ENCODE measurements around the gene KIAA1755.
"Not testable (repeated sequence)": the region's sequence is repeated elsewhere in the genome, so short reads cannot be mapped to it uniquely, and the experiment has no call there.

KIAA1755 gene

GRCh38 chr20:38252292-38253288 lies 7.9 kb downstream of the KIAA1755 start:
- Histone ChIP-seq H3K14ac (ENCODE audit: low read length in 2 of 2) (no peak overlapping the region), H4K8ac (ENCODE audit: low read length) (peak overlapping the region; percentile 15), H3K9ac (ENCODE audit: low read length) (peak overlapping the region; percentile 39), H3K4ac (ENCODE audit: low read depth in 1 of 2, low read length in 2 of 2) (no peak overlapping the region), H3K36me3 (ENCODE audit: control insufficient read depth in 1 of 2, insufficient read depth in 2 of 2, low read depth in 1 of 2, low read length in 2 of 2) (no peaks in the 10 kb centered on the region), H4K91ac (ENCODE audit: low read length) (peak overlapping the region; percentile 61), H3K9me3 (ENCODE audit: control insufficient read depth, low read length) (no peaks in the 10 kb centered on the region), H2AK5ac (ENCODE audit: low read length, severe bottlenecking) (peak overlapping the region; percentile 3), H3K27ac (ENCODE audit: low read length, poor library complexity, severe bottlenecking) (peak overlapping the region; percentile 50), H2BK5ac (ENCODE audit: low read depth, low read length, poor library complexity, severe bottlenecking) (no peak overlapping the region), H2BK120ac (ENCODE audit: low read depth, low read length) (no peak overlapping the region), H3K23ac (ENCODE audit: low read length in 2 of 2) (no peak overlapping the region), H3K4me1 (ENCODE audit: control insufficient read depth, insufficient read depth, low read depth, low read length) (peaks cover 11% of the 10 kb centered on the region), H3K27me3 (ENCODE audit: control insufficient read depth in 1 of 2, insufficient read depth in 1 of 2, low read length in 2 of 2) (no peaks in the 10 kb centered on the region), H2BK15ac (ENCODE audit: low read depth, poor library complexity, severe bottlenecking) (no peak overlapping the region), H3K4me3 (ENCODE audit: insufficient read depth in 1 of 2, low read depth in 1 of 2, low read length in 2 of 2) (peak overlapping the region in 1 of 2 experiments; percentile 25), H2BK12ac (ENCODE audit: low read length in 2 of 2) (no peak overlapping the region), H3K4me2 (ENCODE audit: low read length, poor library complexity, severe bottlenecking) (no peak overlapping the region), H2AFZ (ENCODE audit: low read depth, low read length) (no peak overlapping the region), H3K79me1 (replicated peaks; ENCODE audit: low read length, poor library complexity, severe bottlenecking) (no peaks in the 10 kb centered on the region), H3K18ac (ENCODE audit: low read depth in 1 of 2, low read length in 2 of 2) (peak overlapping the region in 1 of 2 experiments; percentile 33)
- 65% methylated on average over 18 of the region's 20 CpGs for WGBS
- DNase-seq: no peak

DNA sequence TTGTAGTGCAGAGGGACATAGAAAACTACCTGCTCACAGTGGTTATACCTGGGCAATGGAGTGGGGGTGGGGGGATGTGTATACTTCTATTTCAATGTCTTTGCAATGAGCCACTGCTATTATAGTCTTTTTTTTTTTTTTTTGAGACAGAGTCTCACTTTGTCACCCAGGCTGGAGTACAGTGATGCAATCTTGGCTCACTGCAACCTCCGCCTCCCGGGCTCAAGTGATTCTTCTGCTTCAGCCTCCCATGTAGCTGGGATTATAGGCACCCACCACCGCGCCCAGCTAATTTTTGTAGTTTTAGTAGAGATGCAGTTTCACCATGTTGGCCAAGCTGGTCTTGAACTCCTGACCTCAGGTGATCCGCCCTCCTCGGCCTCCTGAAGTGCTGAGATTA lies 9.1 kb downstream of the KIAA1755 start:
- not testable (repeated sequence) for H3K18ac ChIP-seq (ENCODE audit: low read depth in 1 of 2, low read length in 2 of 2); H2AFZ ChIP-seq (ENCODE audit: low read depth, low read length); H2BK120ac ChIP-seq (ENCODE audit: low read depth, low read length); H2BK5ac ChIP-seq (ENCODE audit: low read depth, low read length, poor library complexity, severe bottlenecking); H2BK15ac ChIP-seq (ENCODE audit: low read depth, poor library complexity, severe bottlenecking); H2AK5ac ChIP-seq (ENCODE audit: low read length, severe bottlenecking); H3K4me2 ChIP-seq (ENCODE audit: low read length, poor library complexity, severe bottlenecking); H4K8ac ChIP-seq (ENCODE audit: low read length); H3K14ac ChIP-seq (ENCODE audit: low read length in 2 of 2); H3K4me3 ChIP-seq (ENCODE audit: insufficient read depth in 1 of 2, low read depth in 1 of 2, low read length in 2 of 2); H3K23ac ChIP-seq (ENCODE audit: low read length in 2 of 2); H3K27ac ChIP-seq (ENCODE audit: low read length, poor library complexity, severe bottlenecking); H2BK12ac ChIP-seq (ENCODE audit: low read length in 2 of 2); H3K79me1 ChIP-seq (replicated peaks; ENCODE audit: low read length, poor library complexity, severe bottlenecking); H3K4ac ChIP-seq (ENCODE audit: low read depth in 1 of 2, low read length in 2 of 2); H3K27me3 ChIP-seq (ENCODE audit: control insufficient read depth in 1 of 2, insufficient read depth in 1 of 2, low read length in 2 of 2); DNase-seq; H4K91ac ChIP-seq (ENCODE audit: low read length); H3K9me3 ChIP-seq (ENCODE audit: control insufficient read depth, low read length); H3K36me3 ChIP-seq (ENCODE audit: control insufficient read depth in 1 of 2, insufficient read depth in 2 of 2, low read depth in 1 of 2, low read length in 2 of 2); H3K9ac ChIP-seq (ENCODE audit: low read length)
- H3K4me1 ChIP-seq (ENCODE audit: control insufficient read depth, insufficient read depth, low read depth, low read length): peaks cover 14% of the 10 kb centered on the region
- WGBS: 93% methylated on average over 6 of the region's 6 CpGs

GRCh38 chr20:38250609-38251008 lies 9.9 kb downstream of the KIAA1755 start:
- whole genome bisulfite sequencing: 78% methylated on average over 3 of the region's 6 CpGs

DNA sequence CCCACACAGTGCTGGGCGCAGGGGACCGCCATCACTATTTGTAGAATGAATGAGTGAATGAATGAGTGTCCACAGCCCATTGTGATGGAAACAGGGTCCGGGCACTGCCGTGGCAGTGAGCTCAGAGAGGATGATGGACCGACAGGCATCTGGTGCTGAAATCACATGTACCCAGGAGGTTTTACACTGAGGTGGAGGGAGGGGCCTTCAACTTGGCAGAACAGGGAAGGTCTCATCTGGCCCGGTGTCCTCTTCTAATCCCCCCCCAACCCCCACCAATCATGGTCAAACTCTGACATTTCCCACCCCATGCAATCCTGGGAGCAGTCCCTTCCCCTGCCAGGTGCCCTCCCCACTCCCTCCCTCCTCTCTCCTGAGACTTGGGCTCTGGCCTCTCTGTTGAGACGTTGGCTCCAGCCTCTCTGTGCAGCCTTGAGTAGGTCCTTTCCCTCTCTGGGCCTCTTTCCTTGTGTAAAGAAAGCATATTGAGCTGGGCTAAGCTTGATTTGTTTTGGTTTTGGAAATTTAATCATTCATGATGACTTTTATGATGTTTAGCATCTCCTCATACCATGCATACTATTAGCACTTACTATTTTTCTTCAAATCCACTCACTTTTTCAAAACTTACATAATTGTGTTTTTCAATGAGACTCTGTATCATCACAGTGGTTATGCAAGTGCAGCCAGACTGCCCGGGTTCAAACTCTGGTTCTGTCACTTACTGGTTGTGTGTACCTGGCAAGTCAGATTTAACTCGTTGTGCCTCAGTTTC lies 10.8 kb downstream of the KIAA1755 start:
- Histone ChIP-seq H3K18ac (ENCODE audit: low read depth in 1 of 2, low read length in 2 of 2) (no peak overlapping the region), H3K4me3 (ENCODE audit: insufficient read depth in 1 of 2, low read depth in 1 of 2, low read length in 2 of 2) (no peak overlapping the region), H4K91ac (ENCODE audit: low read length) (no peak overlapping the region), H3K9ac (ENCODE audit: low read length) (no peak overlapping the region), H2BK5ac (ENCODE audit: low read depth, low read length, poor library complexity, severe bottlenecking) (no peak overlapping the region), H2AFZ (ENCODE audit: low read depth, low read length) (no peak overlapping the region), H3K36me3 (ENCODE audit: control insufficient read depth in 1 of 2, insufficient read depth in 2 of 2, low read depth in 1 of 2, low read length in 2 of 2) (no peaks in the 10 kb centered on the region), H3K4me1 (ENCODE audit: control insufficient read depth, insufficient read depth, low read depth, low read length) (peaks cover 14% of the 10 kb centered on the region), H2BK15ac (ENCODE audit: low read depth, poor library complexity, severe bottlenecking) (no peak overlapping the region), H3K27me3 (ENCODE audit: control insufficient read depth in 1 of 2, insufficient read depth in 1 of 2, low read length in 2 of 2) (no peaks in the 10 kb centered on the region), H3K23ac (ENCODE audit: low read length in 2 of 2) (no peak overlapping the region), H3K9me3 (ENCODE audit: control insufficient read depth, low read length) (peaks cover 5% of the 10 kb centered on the region), H3K14ac (ENCODE audit: low read length in 2 of 2) (no peak overlapping the region), H3K4ac (ENCODE audit: low read depth in 1 of 2, low read length in 2 of 2) (no peak overlapping the region), H3K79me1 (replicated peaks; ENCODE audit: low read length, poor library complexity, severe bottlenecking) (no peaks in the 10 kb centered on the region), H4K8ac (ENCODE audit: low read length) (no peak overlapping the region), H2BK120ac (ENCODE audit: low read depth, low read length) (no peak overlapping the region), H3K4me2 (ENCODE audit: low read length, poor library complexity, severe bottlenecking) (no peak overlapping the region), H3K27ac (ENCODE audit: low read length, poor library complexity, severe bottlenecking) (no peak overlapping the region), H2BK12ac (ENCODE audit: low read length in 2 of 2) (no peak overlapping the region), H2AK5ac (ENCODE audit: low read length, severe bottlenecking) (no peak overlapping the region)
- DNase-seq: no peak
- 86% methylated on average over 7 of the region's 9 CpGs for WGBS

More at GRCh38 chr20:38250609-38251008, 9.9 kb downstream of the KIAA1755 start:
- Histone ChIP-seq H3K9me3 (ENCODE audit: control insufficient read depth, low read length) (no peaks in the 10 kb centered on the region), H2AFZ (ENCODE audit: low read depth, low read length) (no peak overlapping the region), H3K27me3 (ENCODE audit: control insufficient read depth in 1 of 2, insufficient read depth in 1 of 2, low read length in 2 of 2) (no peaks in the 10 kb centered on the region), H4K8ac (ENCODE audit: low read length) (no peak overlapping the region), H4K91ac (ENCODE audit: low read length) (no peak overlapping the region), H3K4ac (ENCODE audit: low read depth in 1 of 2, low read length in 2 of 2) (no peak overlapping the region), H3K27ac (ENCODE audit: low read length, poor library complexity, severe bottlenecking) (no peak overlapping the region), H3K36me3 (ENCODE audit: control insufficient read depth in 1 of 2, insufficient read depth in 2 of 2, low read depth in 1 of 2, low read length in 2 of 2) (no peaks in the 10 kb centered on the region), H3K14ac (ENCODE audit: low read length in 2 of 2) (no peak overlapping the region), H2BK5ac (ENCODE audit: low read depth, low read length, poor library complexity, severe bottlenecking) (no peak overlapping the region), H2AK5ac (ENCODE audit: low read length, severe bottlenecking) (no peak overlapping the region), H3K9ac (ENCODE audit: low read length) (no peak overlapping the region), H2BK15ac (ENCODE audit: low read depth, poor library complexity, severe bottlenecking) (no peak overlapping the region), H2BK120ac (ENCODE audit: low read depth, low read length) (no peak overlapping the region), H3K79me1 (replicated peaks; ENCODE audit: low read length, poor library complexity, severe bottlenecking) (no peaks in the 10 kb centered on the region), H3K23ac (ENCODE audit: low read length in 2 of 2) (no peak overlapping the region), H2BK12ac (ENCODE audit: low read length in 2 of 2) (no peak overlapping the region), H3K4me1 (ENCODE audit: control insufficient read depth, insufficient read depth, low read depth, low read length) (peaks cover 14% of the 10 kb centered on the region), H3K18ac (ENCODE audit: low read depth in 1 of 2, low read length in 2 of 2) (no peak overlapping the region), H3K4me3 (ENCODE audit: insufficient read depth in 1 of 2, low read depth in 1 of 2, low read length in 2 of 2) (no peak overlapping the region), H3K4me2 (ENCODE audit: low read length, poor library complexity, severe bottlenecking) (no peak overlapping the region)
- DNase-seq: no peak
